OCI-LY7 (cell line): ENCODE results near the gene ADGRL2. TPM values are rescaled to one million over a fixed set of nuclear protein-coding genes. Genes with fewer than 3 reads are reported as not detected.

Experiments
- BruUV-seq: library from RNA; stranded (reverse); fragments of 400-500 nt; replicated peaks from 2 replicates; lab custom pipeline; 2021; lab: Mats Ljungman, UMichigan
- CTCF ChIA-PET: fragments of 300-600 bp; sonication (Branson Sonifier 250); formaldehyde crosslinking; loops from one replicate; lab custom pipeline; 2022; ENCODE audit warnings: antibody characterized with exemption; ENCODE audit not compliant: unreplicated experiment; lab: Charles Lee
- POLR2A ChIA-PET: fragments of 300-600 bp; sonication (Branson Sonifier 250); formaldehyde crosslinking; loops from one replicate; lab custom pipeline; 2022; ENCODE audit warnings: antibody characterized with exemption; lab: Charles Lee
- DNase-seq: peaks from one replicate; pipeline ENCODE4 v3.0.0-alpha.2; 2015; ENCODE audit warnings: low spot score
- H2AFZ ChIP-seq: fragments of 200-600 bp; sonication (generic), shearing (Covaris generic); 2 replicates; pipeline ENCODE4 v1.6.1; 2014; ENCODE audit warnings: mild to moderate bottlenecking, antibody characterized with exemption, low read length, moderate library complexity
- H3K27ac ChIP-seq: fragments of 200-600 bp; sonication (generic); 2 replicates; pipeline ENCODE4 v1.5.1; 2014; ENCODE audit warnings: mixed run types, low read depth, mild to moderate bottlenecking, moderate library complexity, low read length, inconsistent platforms; ENCODE audit not compliant: poor library complexity, severe bottlenecking
- H3K36me3 ChIP-seq: fragments of 200-600 bp; sonication (generic); 2 replicates; pipeline ENCODE4 v1.6.1; 2014; ENCODE audit warnings: mild to moderate bottlenecking, antibody characterized with exemption, low read length, moderate library complexity, mixed read lengths; ENCODE audit not compliant: insufficient read depth
- H3K4me1 ChIP-seq: fragments of 200-600 bp; sonication (generic); 2 replicates; pipeline ENCODE4 v1.5.1; 2014; ENCODE audit warnings: mild to moderate bottlenecking, low read length; ENCODE audit not compliant: insufficient read depth, poor library complexity, severe bottlenecking
- H3K4me2 ChIP-seq: fragments of 200-600 bp; sonication (generic); 2 replicates; pipeline ENCODE4 v1.6.1; 2014; ENCODE audit warnings: mild to moderate bottlenecking, low read length
- H3K4me3 ChIP-seq: fragments of 200-600 bp; sonication (generic); 2 replicates; pipeline ENCODE4 v1.5.1; 2014; ENCODE audit warnings: mild to moderate bottlenecking, low read depth, low read length; ENCODE audit not compliant: poor library complexity, severe bottlenecking
- H3K79me2 ChIP-seq: fragments of 200-600 bp; sonication (generic); 2 replicates; pipeline ENCODE4 v1.6.1; 2016; ENCODE audit warnings: low read depth, mild to moderate bottlenecking, low read length, moderate library complexity, mixed read lengths; ENCODE audit not compliant: insufficient read depth
- H3K9me2 ChIP-seq: fragments of 200-600 bp; sonication (generic); 2 replicates; pipeline ENCODE4 v1.6.1; 2016; ENCODE audit warnings: mild to moderate bottlenecking, low read length, mixed read lengths; ENCODE audit not compliant: insufficient read depth
- H3K9me3 ChIP-seq: fragments of 200-600 bp; sonication (generic); 2 replicates; pipeline ENCODE4 v1.6.1; 2014; ENCODE audit warnings: mild to moderate bottlenecking, mixed run types, low read length, mixed read lengths
- H4K20me1 ChIP-seq: fragments of 200-600 bp; sonication (generic); 2 replicates; pipeline ENCODE4 v1.6.1; 2014; ENCODE audit warnings: mild to moderate bottlenecking, antibody characterized with exemption, low read length, moderate library complexity, mixed read lengths; ENCODE audit not compliant: insufficient read depth
- CTCF ChIP-seq: fragments of 200-600 bp; sonication (generic); conservative IDR thresholded peaks from 2 replicates; pipeline ENCODE4 v1.5.1; 2014; ENCODE audit warnings: mild to moderate bottlenecking, antibody characterized with exemption, low read length, moderate library complexity, mixed read lengths
- EZH2phosphoT487 ChIP-seq: fragments of 200-600 bp; sonication (generic); IDR thresholded peaks from 2 replicates; pipeline ENCODE4 v1.6.1; 2018; ENCODE audit warnings: low read depth, borderline replicate concordance, mild to moderate bottlenecking, mixed run types, antibody characterized with exemption, low read length, moderate library complexity, mixed read lengths
- intact Hi-C: fragments of 100-400 bp; cut with micrococcal nuclease; formaldehyde crosslinking; loops from one replicate; pipeline ENCODE4 v1.10.0; 2022; ENCODE audit not compliant: unreplicated experiment
- total RNA-seq, 2 experiments: library from RNA; depleted of rRNA in 1 of 2; stranded (reverse); fragments of >200 nt in 1 of 2; shearing (Covaris generic) in 1 of 2; gene quantifications; 2 replicates each; pipeline ENCODE4 v1.2.3, GENCODE V29; 2014 to 2022

ADGRL2 gene
- total RNA-seq, 2 experiments from 2014 or later: not detected

- Histone ChIP-seq H3K9me2 (no peaks in the 10 kb centered on the region), H3K9me3 (no peaks in the 10 kb centered on the region), H3K4me2 (no peak overlapping the region), H3K79me2 (no peaks in the 10 kb centered on the region), H3K4me1 (no peaks in the 10 kb centered on the region), H2AFZ (no peak overlapping the region), H3K4me3 (no peak overlapping the region), H4K20me1 (no peaks in the 10 kb centered on the region), H3K27ac (no peak overlapping the region), H3K36me3 (no peaks in the 10 kb centered on the region)
- intact Hi-C loops: no loop called here
- BruUV-seq: no TSS peak
- ChIA-PET POLR2A (interaction anchor here (0.7 kb wide), 1 partner anchor 59 kb away, joined by 3 read pairs; no protein-coding TSS in a partner anchor), CTCF (no interaction called here)
- no peak for DNase-seq
- TF ChIP-seq CTCF: no peak
- no peak for TF ChIP-seq EZH2phosphoT487
These were observed 88.4 kb downstream of the ADGRL2 start for GRCh38 chr1:81889166-81889565.

GRCh38 chr1:81894867-81895266, 94.1 kb downstream of the ADGRL2 start:
- CTCF ChIA-PET: no interaction called here

More at GRCh38 chr1:81894867-81895266, 94.1 kb downstream of the ADGRL2 start:
- H3K27ac ChIP-seq: no peak overlapping the region
- no TSS peak for BruUV-seq
- H3K79me2 ChIP-seq: no peaks in the 10 kb centered on the region
- H2AFZ ChIP-seq: no peak overlapping the region
- H3K4me2 ChIP-seq: no peak overlapping the region
- no peaks in the 10 kb centered on the region for H3K36me3 ChIP-seq
- POLR2A ChIA-PET: interaction anchor here (0.7 kb wide), 1 partner anchor 131 kb away, joined by 9 read pairs; no protein-coding TSS in a partner anchor
- H4K20me1 ChIP-seq: no peaks in the 10 kb centered on the region
- intact Hi-C loops: no loop called here
- H3K4me1 ChIP-seq: no peaks in the 10 kb centered on the region
- H3K9me2 ChIP-seq: no peaks in the 10 kb centered on the region
- no peak overlapping the region for H3K4me3 ChIP-seq
- no peak for TF ChIP-seq EZH2phosphoT487
- TF ChIP-seq CTCF: no peak
- DNase-seq: no peak
- no peaks in the 10 kb centered on the region for H3K9me3 ChIP-seq
